ENCODE results near the gene ITGA2. TPM values are rescaled to one million over a fixed set of nuclear protein-coding genes. Genes with fewer than 3 reads are reported as not detected.

ITGA2 gene
- total RNA-seq, 1 donor from 2014 or later: 3.7 TPM

Other genes with a start within 250 kb of the ITGA2 start
- gene ITGA1, start 201.4 kb upstream of the ITGA2 start, total RNA-seq: 5.2 TPM
- 19.9 TPM for gene PELO, start 201.4 kb upstream of the ITGA2 start, total RNA-seq
- 35.4 TPM for gene MOCS2, start 120.4 kb downstream of the ITGA2 start, total RNA-seq

All from temporal lobe (tissue), 1 donor.